ENCODE measurements around the gene HELB. TPM values are rescaled to one million over a fixed set of nuclear protein-coding genes. Genes with fewer than 3 reads are reported as not detected.
"Not testable (repeated sequence)": the region's sequence is repeated elsewhere in the genome, so short reads cannot be mapped to it uniquely, and the experiment has no call there.

The HELB gene
- total RNA-seq, 1 donor from 2014 or later, result 3.3 TPM

DNA sequence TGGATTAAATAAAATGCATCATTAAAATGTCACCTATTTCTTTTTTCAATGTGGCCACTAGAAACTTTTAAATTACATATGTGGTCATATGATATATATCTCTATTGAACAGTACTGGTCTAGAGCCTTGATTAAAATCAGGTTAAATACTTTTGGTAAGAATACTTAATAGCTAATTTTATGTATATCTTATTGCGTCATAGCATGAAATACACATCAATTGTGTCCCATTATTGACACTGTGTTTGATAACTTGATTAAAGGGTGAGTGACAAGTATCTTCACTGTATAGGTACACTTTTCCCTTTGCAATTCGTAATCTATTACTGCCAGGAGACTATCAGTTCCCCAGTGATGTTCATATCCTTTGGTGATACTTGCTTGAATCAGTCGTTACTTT is 4.4 kb upstream of the HELB start:
- FAIRE-seq (peak; percentile 6), DNase-seq (ENCODE audit: low spot score in 2 of 2) (no peak)

DNA sequence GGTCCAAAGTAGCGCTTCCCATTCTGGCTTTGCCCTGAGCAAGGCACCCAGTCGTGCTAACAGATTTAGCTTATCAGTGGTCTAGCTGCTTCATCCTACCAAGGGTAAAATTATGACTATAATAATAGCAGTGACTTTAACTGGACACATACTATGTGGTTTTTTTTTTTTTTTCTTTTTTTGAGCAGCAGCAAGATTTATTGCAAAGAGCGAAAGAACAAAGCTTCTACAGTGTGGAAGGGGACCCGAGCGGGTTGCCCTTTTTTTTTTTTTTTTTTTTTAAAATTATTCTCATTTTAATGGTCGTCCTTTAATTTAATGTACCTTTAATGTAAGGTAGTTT is 505 bp downstream of the HELB start:
- DNase-seq (ENCODE audit: low spot score in 2 of 2) (no peak), FAIRE-seq (no peak)

DNA sequence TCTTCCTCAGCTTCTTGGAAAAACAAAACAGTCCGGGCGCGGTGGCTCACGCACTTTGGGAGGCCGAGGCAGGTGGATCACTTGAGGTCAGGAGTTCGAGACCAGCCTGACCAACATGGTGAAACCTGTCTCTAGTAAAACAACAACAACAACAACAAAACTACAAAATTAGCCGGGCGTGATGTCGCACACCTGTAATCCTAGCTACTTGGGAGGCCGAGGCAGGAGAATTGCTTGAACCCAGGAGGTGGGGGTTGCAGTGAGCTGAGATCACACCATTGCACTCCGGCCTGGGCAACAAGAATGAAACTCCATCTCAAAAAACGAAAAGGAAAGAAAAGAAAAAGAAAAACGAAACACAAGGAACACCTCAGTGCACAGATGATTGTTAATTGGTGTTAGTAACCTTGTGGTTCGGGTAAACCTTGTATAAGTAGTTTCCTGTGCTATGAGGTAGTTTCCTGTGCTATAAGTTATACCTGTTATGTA is 1.1 kb downstream of the HELB start:
- not testable (repeated sequence) for FAIRE-seq; DNase-seq (ENCODE audit: low spot score in 2 of 2)

DNA sequence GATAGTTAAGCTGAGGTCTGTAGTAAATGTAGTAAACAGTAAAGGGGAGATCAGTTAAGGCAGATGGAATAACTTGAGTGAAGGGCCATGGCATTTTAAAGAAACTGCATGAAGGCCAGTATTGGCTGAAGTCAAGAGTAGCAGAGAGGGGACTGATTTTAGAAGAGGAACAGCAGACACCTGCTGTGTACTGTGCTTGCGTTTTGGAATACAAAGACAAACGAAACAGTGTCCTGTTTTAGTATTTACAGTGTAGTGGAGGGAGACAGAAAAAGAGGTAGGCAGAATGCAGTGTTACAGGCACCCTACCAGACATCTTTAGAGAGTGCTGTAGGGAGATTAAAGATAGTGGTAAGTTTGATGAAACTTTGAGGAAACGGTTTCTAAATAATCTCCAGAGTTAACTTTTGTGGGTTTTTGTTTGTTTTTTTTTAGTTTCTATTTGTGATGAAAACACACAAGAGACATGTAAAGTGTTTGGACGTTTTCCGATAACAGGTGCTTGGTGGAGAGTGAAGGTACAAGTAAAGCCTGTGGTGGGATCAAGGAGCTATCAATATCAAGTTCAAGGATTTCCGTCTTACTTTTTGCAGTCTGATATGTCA is 2.1 kb downstream of the HELB start:
- DNase-seq (ENCODE audit: low spot score in 2 of 2) (no peak), FAIRE-seq (no peak)

DNA sequence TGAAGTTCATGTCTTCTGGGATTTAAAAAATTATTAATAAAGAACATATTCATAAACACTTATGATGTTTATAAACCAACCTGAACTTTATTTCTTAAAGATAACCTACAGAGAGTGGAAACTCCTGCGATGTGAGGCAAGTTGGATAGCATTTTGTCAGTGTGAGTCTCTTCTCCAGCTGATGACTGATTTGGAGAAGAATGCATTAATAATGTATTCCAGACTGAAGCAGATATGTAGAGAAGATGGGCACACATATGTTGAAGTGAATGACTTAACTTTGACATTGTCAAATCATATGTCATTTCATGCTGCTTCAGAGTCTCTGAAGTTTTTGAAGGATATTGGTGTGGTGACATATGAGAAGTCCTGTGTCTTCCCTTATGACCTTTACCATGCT is 7.3 kb downstream of the HELB start:
- FAIRE-seq (no peak), DNase-seq (ENCODE audit: low spot score in 2 of 2) (no peak)

DNA sequence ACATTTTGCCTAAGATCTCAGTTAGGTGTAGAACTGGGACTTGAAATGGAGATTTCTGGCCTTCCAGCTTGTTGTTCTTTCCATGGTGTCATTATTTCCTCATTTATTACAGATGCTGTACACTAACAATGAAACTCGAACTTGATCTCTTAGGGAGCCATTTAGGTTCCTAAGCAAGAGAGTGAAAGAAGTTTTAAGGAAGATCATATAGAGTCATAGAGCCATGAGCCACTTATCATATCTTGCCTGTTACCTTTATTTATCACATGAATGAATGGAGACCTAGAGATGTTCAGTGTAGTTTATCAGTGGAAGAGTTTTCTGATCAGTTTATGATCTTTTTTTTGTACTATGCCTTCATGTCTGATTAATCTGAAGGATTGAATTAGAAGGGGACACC is 9.9 kb downstream of the HELB start:
- no peak for FAIRE-seq

DNA sequence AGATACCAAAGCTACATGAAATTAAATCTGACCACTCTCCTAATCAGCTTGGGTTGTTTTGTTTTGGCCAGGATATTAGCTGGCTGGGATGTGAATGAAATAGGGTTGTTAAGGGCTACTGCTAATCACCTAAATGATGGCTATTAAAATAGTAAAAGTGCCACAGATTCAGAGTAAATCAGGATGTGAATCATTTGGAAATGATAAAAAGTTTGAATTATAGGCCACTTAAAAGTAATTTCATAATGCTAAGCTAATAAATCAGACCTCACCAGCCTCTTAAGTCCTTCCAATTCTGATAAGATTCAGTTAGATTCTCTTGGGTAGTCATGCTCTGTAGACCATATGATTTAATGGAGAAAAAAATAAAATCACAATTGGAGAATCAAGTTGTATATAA is 12.0 kb downstream of the HELB start:
- FAIRE-seq (no peak), DNase-seq (ENCODE audit: low spot score in 2 of 2) (no peak)

More for the DNA sequence above, 9.9 kb downstream of the HELB start:
- no peak for DNase-seq (ENCODE audit: low spot score in 2 of 2)

DNA sequence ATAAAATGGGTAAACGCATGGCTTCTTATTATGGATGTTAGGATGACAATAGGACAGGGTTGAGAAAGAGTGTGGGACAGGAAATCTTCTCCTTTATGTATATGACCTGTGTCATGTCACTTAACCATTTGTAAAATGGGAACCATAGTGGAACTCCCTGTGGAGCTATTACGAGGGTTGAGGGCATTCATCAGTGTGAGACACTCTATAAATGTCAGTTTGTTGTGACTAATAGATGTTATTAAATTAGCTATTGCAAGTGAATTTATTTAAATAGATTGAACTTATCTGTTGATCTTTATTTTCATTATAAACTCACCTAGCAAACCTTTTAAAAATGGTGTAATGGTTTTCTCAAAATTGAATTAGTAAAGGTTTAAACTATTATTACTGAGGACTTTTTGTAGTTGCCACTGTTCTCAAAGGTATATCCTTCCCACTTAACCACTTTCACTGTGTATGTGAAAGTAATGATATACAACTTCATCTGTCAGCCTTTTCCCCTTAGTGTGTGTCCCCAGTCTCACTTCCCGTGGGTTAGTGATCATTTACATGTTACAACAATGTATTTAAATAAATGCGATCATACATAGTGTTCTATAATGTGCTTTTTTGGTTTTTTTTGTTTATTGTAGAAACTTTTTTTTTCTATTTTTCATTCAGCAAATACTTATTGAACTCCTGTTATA is 17.1 kb downstream of the HELB start:
- FAIRE-seq (peak; percentile 39), DNase-seq (ENCODE audit: low spot score in 2 of 2) (no peak)

DNA sequence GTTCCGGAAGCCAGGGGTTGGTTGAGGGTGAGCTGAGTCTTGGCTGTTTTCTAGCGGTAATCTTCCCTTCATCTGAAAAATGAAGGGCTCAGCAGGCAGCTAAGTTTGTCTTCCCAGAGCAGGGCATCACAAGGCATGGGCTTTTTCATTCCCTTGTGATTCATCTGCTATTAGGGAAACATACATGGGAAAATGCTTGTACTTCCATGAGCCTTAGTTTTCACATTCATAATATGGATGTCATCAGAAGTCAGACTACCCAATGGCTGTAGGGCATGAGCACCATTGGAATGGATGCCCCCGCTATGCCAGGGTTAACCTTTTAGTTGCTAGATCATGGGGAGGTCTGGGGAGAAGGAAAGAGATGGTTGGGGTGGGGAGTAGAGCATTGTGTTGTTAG is 18.7 kb downstream of the HELB start:
- no peak for FAIRE-seq
- DNase-seq (ENCODE audit: low spot score in 2 of 2), result no peak

DNA sequence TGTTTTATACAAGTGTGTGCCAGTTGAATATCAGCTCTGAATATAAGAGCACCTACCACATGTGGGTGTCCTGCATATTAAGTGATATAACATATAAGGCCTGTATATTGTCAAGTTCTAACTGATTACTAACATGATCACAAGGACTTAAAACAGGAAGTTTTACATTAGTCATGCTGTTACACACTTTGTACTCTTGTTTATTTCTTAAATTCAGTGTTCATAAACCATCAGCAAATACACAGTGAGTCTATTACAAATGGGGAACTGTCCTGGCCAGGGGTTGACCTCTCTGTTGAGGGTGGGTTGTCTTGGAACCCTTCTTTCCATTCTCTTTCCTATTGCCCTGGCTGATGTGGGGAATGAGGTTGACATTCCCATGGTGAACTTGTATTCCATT is 19.1 kb downstream of the HELB start:
- no peak for FAIRE-seq

DNA sequence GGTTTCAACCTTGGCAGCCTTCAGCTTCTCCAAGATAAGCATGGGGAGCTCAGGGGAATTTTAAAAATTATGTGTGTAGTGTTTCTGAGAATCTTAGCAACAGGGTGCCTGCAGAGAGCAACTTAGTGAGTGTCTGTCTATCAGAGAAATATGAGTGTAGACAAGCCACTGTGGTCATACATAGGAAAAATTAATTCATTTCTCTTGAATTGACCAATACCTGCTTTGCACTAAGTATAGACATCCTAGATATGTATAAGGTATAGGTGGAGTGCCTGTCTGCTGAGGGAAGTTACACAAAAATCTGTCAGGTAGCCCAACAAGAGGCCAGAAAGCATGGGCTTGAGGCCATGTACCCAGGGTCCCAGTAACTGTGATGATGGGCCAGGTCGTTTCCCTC is 20.7 kb downstream of the HELB start:
- no peak for FAIRE-seq
- no peak for DNase-seq (ENCODE audit: low spot score in 2 of 2)

More for the DNA sequence above, 19.1 kb downstream of the HELB start:
- no peak for DNase-seq (ENCODE audit: low spot score in 2 of 2)

DNA sequence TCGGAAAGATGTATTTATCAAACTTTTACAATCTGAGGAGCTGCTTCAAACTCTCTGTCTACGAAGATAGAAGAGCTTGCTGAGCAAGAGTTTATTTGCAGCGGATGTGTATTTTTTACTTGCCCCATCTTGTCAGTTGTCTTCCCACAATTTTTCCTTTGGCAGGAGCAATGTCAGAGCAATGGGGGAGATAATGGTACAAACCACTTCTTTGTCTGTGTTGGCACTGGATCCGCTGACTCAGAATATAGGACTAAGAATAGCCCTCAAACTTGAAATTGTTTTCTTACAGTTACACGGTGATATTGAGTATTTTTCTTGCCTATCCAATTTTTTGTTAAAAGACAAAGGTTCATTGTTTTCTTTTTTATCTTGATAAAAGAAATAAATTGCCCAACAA is 27.6 kb downstream of the HELB start:
- FAIRE-seq, result no peak

DNA sequence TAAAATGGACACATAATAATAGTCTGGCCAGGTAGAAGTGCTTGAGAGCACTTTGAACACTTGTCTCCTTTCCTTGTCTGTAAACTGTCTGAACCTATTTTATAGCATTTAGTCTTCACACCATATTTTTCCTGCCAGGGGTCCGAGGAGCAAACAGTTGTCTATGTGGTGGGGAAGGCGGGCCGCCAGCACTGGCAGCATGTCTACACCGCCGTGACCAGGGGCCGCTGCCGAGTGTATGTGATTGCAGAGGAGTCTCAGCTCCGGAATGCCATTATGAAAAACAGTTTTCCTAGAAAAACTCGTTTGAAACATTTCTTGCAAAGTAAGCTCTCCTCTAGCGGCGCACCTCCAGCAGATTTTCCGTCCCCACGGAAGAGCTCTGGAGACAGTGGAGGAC is 28.7 kb downstream of the HELB start:
- FAIRE-seq, result no peak

More for the DNA sequence above, 27.6 kb downstream of the HELB start:
- DNase-seq (ENCODE audit: low spot score in 2 of 2), result no peak

DNA sequence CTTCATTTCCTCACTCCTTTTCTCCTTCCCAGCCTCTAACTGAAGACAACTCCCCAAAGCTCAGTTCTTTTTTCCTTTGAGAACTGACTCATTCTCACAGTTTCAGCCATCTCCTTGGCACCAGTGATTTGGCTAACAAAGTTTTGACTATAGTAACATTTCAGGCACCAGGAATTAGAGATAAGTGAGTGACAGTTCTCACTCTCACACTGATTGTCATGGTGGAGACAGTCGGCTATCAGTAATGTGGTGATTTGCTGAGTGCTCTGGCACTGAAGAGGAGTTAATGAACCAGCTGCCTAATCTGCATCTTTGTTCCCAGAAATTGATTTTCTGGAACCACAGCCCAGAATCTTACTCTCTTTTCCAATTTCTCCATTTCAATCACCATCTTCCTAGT is 29.5 kb downstream of the HELB start:
- no peak for DNase-seq (ENCODE audit: low spot score in 2 of 2)
- no peak for FAIRE-seq

More for the DNA sequence above, 28.7 kb downstream of the HELB start:
- no peak for DNase-seq (ENCODE audit: low spot score in 2 of 2)

DNA sequence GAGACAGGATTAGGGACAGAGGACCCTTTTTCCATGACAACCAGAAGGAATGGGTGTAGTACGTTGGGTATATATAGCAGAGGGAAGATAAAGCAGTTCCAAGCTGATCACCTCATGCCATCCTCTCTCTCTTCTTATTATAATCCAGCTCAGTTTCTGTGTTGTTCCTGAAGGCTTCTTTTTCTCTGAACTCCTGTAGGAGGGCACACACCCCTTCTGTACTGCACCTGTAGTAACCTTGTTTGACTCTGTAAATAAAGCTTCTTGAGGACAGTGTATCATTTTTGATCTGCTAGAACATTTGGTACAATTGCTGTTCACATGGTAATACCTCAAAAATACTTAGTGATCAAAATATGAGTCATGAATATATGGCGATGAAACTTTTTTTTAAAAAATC is 33.5 kb downstream of the HELB start:
- DNase-seq (ENCODE audit: low spot score in 2 of 2) (no peak), FAIRE-seq (no peak)

DNA sequence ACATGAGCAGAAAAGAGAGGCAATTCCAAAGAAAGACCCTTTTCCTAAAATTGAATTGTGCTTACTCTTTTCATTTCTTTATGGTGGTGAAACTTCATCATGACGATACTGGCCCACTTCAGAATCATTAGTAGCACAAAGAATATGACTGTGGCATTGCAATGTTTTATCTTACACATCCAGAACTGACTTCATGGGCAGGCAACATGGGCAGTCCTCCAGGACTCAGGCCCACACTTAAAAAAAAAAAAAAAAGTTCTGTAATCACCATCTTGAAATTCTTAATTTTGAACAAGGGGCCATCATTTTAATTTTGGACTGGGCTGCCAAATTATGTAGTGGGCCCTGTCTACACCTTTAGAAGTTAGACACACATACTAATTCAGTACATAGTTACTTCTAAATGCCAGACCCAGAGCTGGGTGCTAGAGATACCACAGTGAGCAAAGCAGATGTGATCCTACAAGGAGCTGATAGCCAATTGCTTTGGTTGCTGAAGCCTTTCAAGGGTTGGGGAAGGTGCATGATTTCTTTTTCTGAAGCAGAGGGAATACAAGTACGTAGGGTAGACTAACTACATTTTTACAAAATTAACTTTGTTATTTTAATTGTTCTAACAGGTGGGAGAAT is 35.2 kb downstream of the HELB start:
- no peak for FAIRE-seq

DNA sequence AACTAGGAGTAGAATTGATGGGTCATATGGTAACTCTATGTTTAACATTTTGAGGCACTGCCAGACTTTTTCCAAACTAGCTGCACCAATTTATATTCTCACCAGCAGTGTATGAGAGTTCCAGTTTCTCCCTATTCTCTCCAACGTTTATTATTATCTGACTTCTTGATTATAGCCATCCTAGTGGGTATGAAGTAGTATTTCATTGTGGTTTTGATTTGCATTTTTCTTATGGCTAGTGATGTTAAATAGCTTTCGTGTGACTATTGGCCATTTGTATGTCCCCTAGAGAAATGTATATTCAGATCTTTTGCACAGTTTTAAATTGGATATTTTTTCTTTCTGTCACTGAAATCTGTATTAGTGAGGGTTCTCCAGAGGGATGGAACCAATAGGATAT is 37.8 kb downstream of the HELB start:
- DNase-seq (ENCODE audit: low spot score in 2 of 2), result no peak
- FAIRE-seq, result no peak

More for the DNA sequence above, 35.2 kb downstream of the HELB start:
- DNase-seq (ENCODE audit: low spot score in 2 of 2), result no peak

DNA sequence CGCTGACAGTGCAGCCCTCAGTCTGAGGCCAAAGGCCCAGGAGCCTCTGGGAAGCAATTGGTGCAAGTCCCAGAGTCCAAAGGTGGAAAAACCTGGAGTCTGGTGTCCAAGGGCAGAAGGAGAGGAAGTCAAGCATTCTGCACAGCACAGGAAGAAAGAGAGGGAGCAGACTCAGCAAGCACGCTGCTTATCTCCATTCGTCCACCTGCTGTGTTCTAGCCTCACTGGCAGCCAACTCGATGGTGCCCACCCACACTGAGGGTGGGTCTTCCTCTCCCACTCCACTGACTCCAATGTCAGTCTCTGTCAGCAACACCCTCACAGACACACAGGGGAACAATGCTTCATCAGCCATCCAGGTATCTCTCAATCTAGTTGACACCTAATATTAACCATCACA is 38.8 kb downstream of the HELB start:
- no peak for DNase-seq (ENCODE audit: low spot score in 2 of 2)

DNA sequence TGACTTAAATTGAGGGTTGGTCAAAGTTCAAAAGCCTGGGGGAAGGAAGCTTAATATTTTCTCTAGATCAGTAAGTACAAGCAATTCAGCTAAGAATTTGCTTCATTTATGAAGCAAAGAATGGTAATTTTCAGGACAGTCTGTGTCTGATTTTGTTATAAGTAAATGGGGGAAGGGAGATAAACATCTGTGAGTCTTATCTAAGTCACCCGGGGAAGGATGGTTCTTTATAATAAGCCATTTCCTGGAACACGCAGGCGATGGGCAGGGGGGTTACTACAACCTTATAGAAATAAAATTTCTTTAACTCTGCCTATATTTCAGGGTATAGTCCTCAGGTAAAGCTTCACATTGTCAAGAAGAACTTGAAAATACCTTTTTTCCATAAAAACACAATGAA is 42.9 kb downstream of the HELB start:
- no peak for DNase-seq (ENCODE audit: low spot score in 2 of 2)
- no peak for FAIRE-seq

More for the DNA sequence above, 38.8 kb downstream of the HELB start:
- no peak for FAIRE-seq

DNA sequence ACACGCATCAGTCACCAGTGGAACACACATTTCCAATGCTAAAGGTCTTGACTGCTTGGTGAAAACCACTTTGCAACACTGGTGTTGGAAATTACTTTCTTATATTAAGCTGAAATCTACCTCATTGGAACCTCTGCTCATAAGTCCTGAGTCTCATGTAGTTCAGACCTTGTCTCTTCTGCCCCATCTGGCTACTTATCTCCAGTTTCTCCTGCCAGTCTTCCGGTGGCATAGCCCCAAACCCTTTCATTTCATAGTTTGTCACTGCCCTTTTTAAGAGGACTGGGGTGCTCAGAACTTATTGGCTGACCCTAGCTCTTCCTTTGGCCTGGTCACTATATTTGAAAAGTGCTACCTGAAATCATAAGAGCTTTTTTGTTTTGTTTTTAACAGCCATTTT is 43.7 kb downstream of the HELB start:
- no peak for FAIRE-seq
- no peak for DNase-seq (ENCODE audit: low spot score in 2 of 2)

DNA sequence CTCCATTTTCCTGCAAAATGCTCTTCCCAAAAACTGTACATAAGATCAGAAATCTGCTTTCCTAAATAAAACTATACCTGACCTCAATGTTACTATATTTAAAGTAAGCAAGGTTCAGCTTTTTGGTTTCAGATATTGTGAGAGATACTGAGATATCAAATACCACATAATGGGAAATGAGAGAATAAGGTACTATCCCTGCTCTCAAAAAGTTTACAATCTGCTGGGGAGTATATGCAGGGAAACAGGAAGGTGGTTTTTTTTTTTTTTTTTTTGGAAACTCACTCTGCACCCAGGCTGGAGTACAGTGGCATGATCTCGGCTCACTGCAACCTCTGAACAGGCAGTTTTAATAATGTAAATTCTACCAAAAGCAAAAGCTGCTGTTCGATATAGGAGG is 49.0 kb downstream of the HELB start:
- DNase-seq (ENCODE audit: low spot score in 2 of 2) (no peak), FAIRE-seq (no peak)

DNA sequence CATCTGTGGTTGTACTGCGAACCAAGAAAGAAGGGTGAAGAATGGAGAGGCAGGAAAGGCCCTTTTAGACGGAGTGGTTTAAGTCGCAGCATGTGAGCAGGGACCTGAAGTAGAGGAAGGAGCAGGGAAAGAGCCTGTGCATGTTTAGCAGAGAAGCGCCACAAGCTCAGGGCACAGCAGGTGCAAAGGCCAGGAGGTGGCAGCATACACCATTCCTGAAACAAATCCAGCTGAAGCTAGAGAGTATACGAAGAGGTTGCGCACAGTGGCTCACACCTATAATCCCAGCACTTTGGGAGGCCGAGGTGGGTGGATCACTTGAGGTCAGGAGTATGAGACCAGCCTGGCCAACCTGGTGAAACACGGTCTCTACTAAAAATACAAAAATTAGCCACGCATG is 49.9 kb downstream of the HELB start:
- DNase-seq (ENCODE audit: low spot score in 2 of 2), result no peak
- no peak for FAIRE-seq
